HepG2 (cell line): ENCODE measurements around the gene ZBTB18. TPM values are rescaled to one million over a fixed set of nuclear protein-coding genes. Genes with fewer than 3 reads are reported as not detected.

Experiments
- AGO2 ChIP-seq: fragments of 200-400 bp; formaldehyde crosslinking; optimal IDR thresholded peaks from 2 replicates; pipeline ENCODE3; 2017; ENCODE audit warnings: mild to moderate bottlenecking, low read depth, low read length, moderate library complexity
- FOSL2 ChIP-seq: sonication (generic); formaldehyde crosslinking; IDR thresholded peaks from 2 replicates; pipeline ENCODE4 v1.4.0; 2020; ENCODE audit warnings: missing genetic modification reagents
- RBM39 ChIP-seq: fragments of 200-400 bp; formaldehyde crosslinking; IDR thresholded peaks from one replicate; pipeline ENCODE4 v1.6.1; 2018; ENCODE audit warnings: antibody characterized with exemption, mild to moderate bottlenecking, low read depth, low read length; ENCODE audit not compliant: poor library complexity, severe bottlenecking
- SNAPC2 ChIP-seq: sonication (generic); formaldehyde crosslinking; IDR thresholded peaks from 2 replicates; pipeline ENCODE4 v1.8.1; 2022; ENCODE audit warnings: mild to moderate bottlenecking, missing genetic modification reagents
- ZMYM2 ChIP-seq: sonication (generic); formaldehyde crosslinking; IDR thresholded peaks from 2 replicates; pipeline ENCODE4 v1.8.0; 2022; ENCODE audit warnings: mild to moderate bottlenecking, missing genetic modification reagents
- ZNF292 ChIP-seq: sonication (generic); formaldehyde crosslinking; IDR thresholded peaks from 2 replicates; pipeline ENCODE4 v1.8.1; 2022; ENCODE audit warnings: mild to moderate bottlenecking, low read depth, missing genetic modification reagents, borderline replicate concordance
- ZNF296 ChIP-seq: sonication (generic); formaldehyde crosslinking; conservative IDR thresholded peaks from 2 replicates; pipeline ENCODE4 v1.5.0; 2020; ENCODE audit warnings: mild to moderate bottlenecking, missing genetic modification reagents
- ZNF468 ChIP-seq: sonication (generic); formaldehyde crosslinking; IDR thresholded peaks from 2 replicates; pipeline ENCODE4 v1.8.0; 2022; ENCODE audit warnings: mild to moderate bottlenecking, moderate library complexity, missing genetic modification reagents
- ZNF720 ChIP-seq: sonication (generic); formaldehyde crosslinking; IDR thresholded peaks from 2 replicates; pipeline ENCODE4 v1.4.0; 2020; ENCODE audit warnings: missing genetic modification reagents
- ZNF749 ChIP-seq: sonication (generic); formaldehyde crosslinking; IDR thresholded peaks from 2 replicates; pipeline ENCODE4 v1.8.0; 2022; ENCODE audit warnings: mild to moderate bottlenecking, missing genetic modification reagents, moderate library complexity, borderline replicate concordance
- ZSCAN20 ChIP-seq: sonication (generic); formaldehyde crosslinking; IDR thresholded peaks from 2 replicates; pipeline ENCODE4 v1.4.0; 2020; ENCODE audit warnings: missing genetic modification reagents, mild to moderate bottlenecking, borderline replicate concordance
- polyA plus RNA-seq, 8 experiments: library from polyadenylated mRNA; depleted of rRNA in 3 of 8; stranded (reverse) in 7 of 8; unstranded in 1 of 8; fragments of >200 nt; fragmentation: Illumina TruSeq in 4 of 8; extraction: Trizol in 4 of 8; gene quantifications; 2 replicates each; pipeline versions ENCODE4 v1.2.1 to v1.2.3, GENCODE V29; 2011 to 2016; ENCODE audit warnings: low read depth in 4 of 8, missing spikeins in 1 of 8, mixed read lengths in 1 of 8; ENCODE audit not compliant: insufficient read depth in 1 of 8
- total RNA-seq, 5 experiments: library from RNA; depleted of rRNA; stranded (reverse); fragments of >200 nt; fragmentation: Illumina TruSeq; extraction: Trizol; gene quantifications; 2 replicates each; pipeline ENCODE4 v1.2.3, GENCODE V29; 2016; ENCODE audit warnings: low read depth in 1 of 5
- TF ChIP-seq, protein P1 (sequence below): sonication (generic); formaldehyde crosslinking; IDR thresholded peaks from 2 replicates; pipeline ENCODE4 v1.4.0; 2020; ENCODE audit warnings: missing genetic modification reagents
- TF ChIP-seq, protein P2 (sequence below): sonication (generic); formaldehyde crosslinking; IDR thresholded peaks from 2 replicates; pipeline ENCODE4 v1.8.0; 2022; ENCODE audit warnings: missing genetic modification reagents, mild to moderate bottlenecking, inconsistent platforms, borderline replicate concordance
- TF ChIP-seq, protein P3 (sequence below): sonication (generic); formaldehyde crosslinking; IDR thresholded peaks from 2 replicates; pipeline ENCODE4 v1.5.0; 2020; ENCODE audit warnings: missing genetic modification reagents
- TF ChIP-seq, protein P4 (sequence below): sonication (generic); formaldehyde crosslinking; IDR thresholded peaks from 2 replicates; pipeline ENCODE4 v1.4.0; 2020; ENCODE audit warnings: missing genetic modification reagents, borderline replicate concordance
- TF ChIP-seq, protein P5 (sequence below): sonication (generic); formaldehyde crosslinking; IDR thresholded peaks from 2 replicates; pipeline ENCODE4 v1.5.0; 2020; ENCODE audit warnings: missing genetic modification reagents, mild to moderate bottlenecking, borderline replicate concordance

The ZBTB18 gene
- total and polyA plus RNA-seq, 2 of the 13 experiments (the other 11 are each of a cell fraction or from before 2014, with no cell fraction given): 3.1 to 4.3 TPM

DNA sequence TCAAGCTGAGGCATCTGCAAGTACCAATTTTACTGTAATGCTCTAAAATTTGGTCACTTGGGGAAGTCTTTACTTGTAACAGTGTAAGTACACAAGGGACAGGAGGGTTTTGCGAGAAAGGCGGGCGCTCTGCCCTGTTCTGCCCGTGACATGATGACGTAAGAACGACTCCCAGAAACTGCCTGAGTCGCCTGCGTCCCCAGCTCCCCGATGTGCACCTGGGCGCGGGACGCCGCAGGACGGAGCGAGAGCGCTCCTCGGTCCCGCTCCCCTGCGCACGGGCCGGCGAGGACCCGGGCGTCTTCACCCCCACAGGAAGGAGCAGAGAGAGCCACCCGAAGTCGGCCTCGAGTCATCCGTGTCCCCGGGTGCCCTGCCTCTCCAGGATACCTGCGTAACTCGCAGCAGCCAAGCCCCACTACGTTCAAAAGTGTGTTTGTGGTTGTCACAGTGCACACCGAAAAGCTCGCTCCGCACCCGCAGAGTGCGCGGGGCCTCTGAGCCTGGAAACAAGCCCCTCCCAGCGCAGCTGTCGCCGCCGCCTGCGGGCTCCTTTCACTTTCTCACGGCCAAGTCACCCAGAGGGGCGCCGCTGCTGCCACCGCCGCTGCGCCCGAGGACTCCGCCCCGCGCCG lies 3.3 kb upstream of the ZBTB18 start (continued):
- TF ChIP-seq, protein P1, sequence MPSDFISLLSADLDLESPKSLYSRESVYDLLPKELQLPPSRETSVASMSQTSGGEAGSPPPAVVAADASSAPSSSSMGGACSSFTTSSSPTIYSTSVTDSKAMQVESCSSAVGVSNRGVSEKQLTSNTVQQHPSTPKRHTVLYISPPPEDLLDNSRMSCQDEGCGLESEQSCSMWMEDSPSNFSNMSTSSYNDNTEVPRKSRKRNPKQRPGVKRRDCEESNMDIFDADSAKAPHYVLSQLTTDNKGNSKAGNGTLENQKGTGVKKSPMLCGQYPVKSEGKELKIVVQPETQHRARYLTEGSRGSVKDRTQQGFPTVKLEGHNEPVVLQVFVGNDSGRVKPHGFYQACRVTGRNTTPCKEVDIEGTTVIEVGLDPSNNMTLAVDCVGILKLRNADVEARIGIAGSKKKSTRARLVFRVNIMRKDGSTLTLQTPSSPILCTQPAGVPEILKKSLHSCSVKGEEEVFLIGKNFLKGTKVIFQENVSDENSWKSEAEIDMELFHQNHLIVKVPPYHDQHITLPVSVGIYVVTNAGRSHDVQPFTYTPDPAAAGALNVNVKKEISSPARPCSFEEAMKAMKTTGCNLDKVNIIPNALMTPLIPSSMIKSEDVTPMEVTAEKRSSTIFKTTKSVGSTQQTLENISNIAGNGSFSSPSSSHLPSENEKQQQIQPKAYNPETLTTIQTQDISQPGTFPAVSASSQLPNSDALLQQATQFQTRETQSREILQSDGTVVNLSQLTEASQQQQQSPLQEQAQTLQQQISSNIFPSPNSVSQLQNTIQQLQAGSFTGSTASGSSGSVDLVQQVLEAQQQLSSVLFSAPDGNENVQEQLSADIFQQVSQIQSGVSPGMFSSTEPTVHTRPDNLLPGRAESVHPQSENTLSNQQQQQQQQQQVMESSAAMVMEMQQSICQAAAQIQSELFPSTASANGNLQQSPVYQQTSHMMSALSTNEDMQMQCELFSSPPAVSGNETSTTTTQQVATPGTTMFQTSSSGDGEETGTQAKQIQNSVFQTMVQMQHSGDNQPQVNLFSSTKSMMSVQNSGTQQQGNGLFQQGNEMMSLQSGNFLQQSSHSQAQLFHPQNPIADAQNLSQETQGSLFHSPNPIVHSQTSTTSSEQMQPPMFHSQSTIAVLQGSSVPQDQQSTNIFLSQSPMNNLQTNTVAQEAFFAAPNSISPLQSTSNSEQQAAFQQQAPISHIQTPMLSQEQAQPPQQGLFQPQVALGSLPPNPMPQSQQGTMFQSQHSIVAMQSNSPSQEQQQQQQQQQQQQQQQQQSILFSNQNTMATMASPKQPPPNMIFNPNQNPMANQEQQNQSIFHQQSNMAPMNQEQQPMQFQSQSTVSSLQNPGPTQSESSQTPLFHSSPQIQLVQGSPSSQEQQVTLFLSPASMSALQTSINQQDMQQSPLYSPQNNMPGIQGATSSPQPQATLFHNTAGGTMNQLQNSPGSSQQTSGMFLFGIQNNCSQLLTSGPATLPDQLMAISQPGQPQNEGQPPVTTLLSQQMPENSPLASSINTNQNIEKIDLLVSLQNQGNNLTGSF: peak; percentile 54; the same call in 1 of the 2 replicates
- no peak for TF ChIP-seq ZSCAN20
- no peak for TF ChIP-seq ZNF296 (CRISPR knock-in tag)
- TF ChIP-seq, protein P2, sequence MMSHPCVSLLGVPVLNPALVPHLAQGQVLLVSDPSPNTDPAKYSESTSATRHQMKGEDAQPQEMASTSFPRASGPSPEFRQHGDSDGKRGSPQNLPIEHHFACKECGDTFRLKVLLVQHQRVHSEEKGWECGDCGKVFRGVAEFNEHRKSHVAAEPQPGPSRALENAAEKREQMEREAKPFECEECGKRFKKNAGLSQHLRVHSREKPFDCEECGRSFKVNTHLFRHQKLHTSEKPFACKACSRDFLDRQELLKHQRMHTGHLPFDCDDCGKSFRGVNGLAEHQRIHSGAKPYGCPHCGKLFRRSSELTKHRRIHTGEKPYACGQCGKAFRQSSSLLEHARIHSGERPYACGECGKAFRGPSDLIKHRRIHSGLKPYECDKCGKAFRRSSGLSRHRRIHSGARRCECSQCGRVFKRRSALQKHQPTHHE (CRISPR knock-in tag): 0 out of 2 replicates have a peak, but pooled peaks have one; percentile 18
- TF ChIP-seq, protein P3, sequence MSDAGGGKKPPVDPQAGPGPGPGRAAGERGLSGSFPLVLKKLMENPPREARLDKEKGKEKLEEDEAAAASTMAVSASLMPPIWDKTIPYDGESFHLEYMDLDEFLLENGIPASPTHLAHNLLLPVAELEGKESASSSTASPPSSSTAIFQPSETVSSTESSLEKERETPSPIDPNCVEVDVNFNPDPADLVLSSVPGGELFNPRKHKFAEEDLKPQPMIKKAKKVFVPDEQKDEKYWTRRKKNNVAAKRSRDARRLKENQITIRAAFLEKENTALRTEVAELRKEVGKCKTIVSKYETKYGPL (CRISPR knock-in tag): no peak
- TF ChIP-seq ZNF720 (CRISPR knock-in tag): no peak
- TF ChIP-seq, protein P4, sequence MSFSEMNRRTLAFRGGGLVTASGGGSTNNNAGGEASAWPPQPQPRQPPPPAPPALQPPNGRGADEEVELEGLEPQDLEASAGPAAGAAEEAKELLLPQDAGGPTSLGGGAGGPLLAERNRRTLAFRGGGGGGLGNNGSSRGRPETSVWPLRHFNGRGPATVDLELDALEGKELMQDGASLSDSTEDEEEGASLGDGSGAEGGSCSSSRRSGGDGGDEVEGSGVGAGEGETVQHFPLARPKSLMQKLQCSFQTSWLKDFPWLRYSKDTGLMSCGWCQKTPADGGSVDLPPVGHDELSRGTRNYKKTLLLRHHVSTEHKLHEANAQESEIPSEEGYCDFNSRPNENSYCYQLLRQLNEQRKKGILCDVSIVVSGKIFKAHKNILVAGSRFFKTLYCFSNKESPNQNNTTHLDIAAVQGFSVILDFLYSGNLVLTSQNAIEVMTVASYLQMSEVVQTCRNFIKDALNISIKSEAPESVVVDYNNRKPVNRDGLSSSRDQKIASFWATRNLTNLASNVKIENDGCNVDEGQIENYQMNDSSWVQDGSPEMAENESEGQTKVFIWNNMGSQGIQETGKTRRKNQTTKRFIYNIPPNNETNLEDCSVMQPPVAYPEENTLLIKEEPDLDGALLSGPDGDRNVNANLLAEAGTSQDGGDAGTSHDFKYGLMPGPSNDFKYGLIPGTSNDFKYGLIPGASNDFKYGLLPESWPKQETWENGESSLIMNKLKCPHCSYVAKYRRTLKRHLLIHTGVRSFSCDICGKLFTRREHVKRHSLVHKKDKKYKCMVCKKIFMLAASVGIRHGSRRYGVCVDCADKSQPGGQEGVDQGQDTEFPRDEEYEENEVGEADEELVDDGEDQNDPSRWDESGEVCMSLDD (CRISPR knock-in tag): no peak
- no peak for TF ChIP-seq ZNF292
- TF ChIP-seq ZNF749 (CRISPR knock-in tag): no peak
- TF ChIP-seq RBM39: peak; percentile 86
- TF ChIP-seq, protein P5, sequence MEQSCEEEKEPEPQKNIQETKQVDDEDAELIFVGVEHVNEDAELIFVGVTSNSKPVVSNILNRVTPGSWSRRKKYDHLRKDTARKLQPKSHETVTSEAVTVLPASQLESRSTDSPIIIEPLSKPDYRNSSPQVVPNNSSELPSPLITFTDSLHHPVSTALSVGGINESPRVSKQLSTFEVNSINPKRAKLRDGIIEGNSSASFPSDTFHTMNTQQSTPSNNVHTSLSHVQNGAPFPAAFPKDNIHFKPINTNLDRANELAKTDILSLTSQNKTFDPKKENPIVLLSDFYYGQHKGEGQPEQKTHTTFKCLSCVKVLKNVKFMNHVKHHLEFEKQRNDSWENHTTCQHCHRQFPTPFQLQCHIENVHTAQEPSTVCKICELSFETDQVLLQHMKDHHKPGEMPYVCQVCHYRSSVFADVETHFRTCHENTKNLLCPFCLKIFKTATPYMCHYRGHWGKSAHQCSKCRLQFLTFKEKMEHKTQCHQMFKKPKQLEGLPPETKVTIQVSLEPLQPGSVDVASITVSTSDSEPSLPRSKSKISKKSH (CRISPR knock-in tag): no peak; the same call in 1 of the 2 replicates
- TF ChIP-seq AGO2: peak; percentile 42
- peak; percentile 40; the same call in 1 of the 2 replicates for TF ChIP-seq SNAPC2 (CRISPR knock-in tag)
- TF ChIP-seq ZMYM2 (CRISPR knock-in tag): no peak
- 0 out of 2 replicates have a peak, but pooled peaks have one; percentile 28 for TF ChIP-seq ZNF468 (CRISPR knock-in tag)
- TF ChIP-seq FOSL2 (CRISPR knock-in tag): peak; percentile 10; the same call in 1 of the 2 replicates
